Heart right ventricle (tissue), 16 donors: ENCODE data around the gene PXDN. TPM values are rescaled to one million over a fixed set of nuclear protein-coding genes. Genes with fewer than 3 reads are reported as not detected.
A peak's percentile ranks its signal among the peaks of the same experiment; 100 is the strongest.

Source experiments
- ATAC-seq, 8 donors: fragments of 200-7000 bp; cut with Tn5 transposase; one replicate each; pipeline ENCODE4 v1.9.1; 2020; ENCODE audit warnings: mild to moderate bottlenecking in 8 of 8, moderate library complexity in 8 of 8, moderate number of reproducible peaks in 1 of 8
- DNase-seq, 2 donors: peaks; one replicate each; pipeline ENCODE4 v3.0.0-alpha.2; 2020
- H3K27ac ChIP-seq, 10 donors: fragments of 200-600 bp; sonication (generic) in 2 of 10; one replicate each; pipeline versions ENCODE4 v1.5.0 to v1.8.0; 2020 to 2022; ENCODE audit warnings: mild to moderate bottlenecking in 3 of 10
- H3K27me3 ChIP-seq, 7 donors: fragments of 200-600 bp; one replicate each; pipeline ENCODE4 v1.8.0; 2021 to 2022; ENCODE audit warnings: mild to moderate bottlenecking in 2 of 7
- H3K36me3 ChIP-seq, 9 donors: fragments of 200-600 bp; sonication (generic) in 1 of 9; one replicate each; pipeline versions ENCODE4 v1.5.0 to v1.8.0; 2020 to 2022; ENCODE audit warnings: mild to moderate bottlenecking in 2 of 9
- H3K4me1 ChIP-seq, 9 donors: fragments of 200-600 bp; sonication (generic) in 1 of 9; one replicate each; pipeline versions ENCODE4 v1.5.0 to v1.8.0; 2020 to 2022; ENCODE audit warnings: mild to moderate bottlenecking in 4 of 9
- H3K4me3 ChIP-seq, 10 donors: fragments of 200-600 bp; sonication (generic) in 2 of 10; one replicate each; pipeline versions ENCODE4 v1.5.0 to v1.8.0; 2020 to 2022; ENCODE audit warnings: mild to moderate bottlenecking in 7 of 10, moderate library complexity in 2 of 10
- H3K9me3 ChIP-seq, 11 donors: fragments of 200-600 bp in 10 of 11; sonication (generic) in 2 of 11; one replicate each; pipeline versions ENCODE4 v1.5.0 to v1.8.0; 2013 to 2022; ENCODE audit warnings: mild to moderate bottlenecking in 2 of 11, control low read depth in 1 of 11, moderate library complexity in 1 of 11
- WGBS, 2 donors: extraction: QIAGEN DNeasy Blood & Tissue Kit; methylation state at CpG; one replicate each; pipeline ENCODE4 v1.1.7; 2013; ENCODE audit warnings: inconsistent platforms in 1 of 2; 5-methylcytosine and 5-hydroxymethylcytosine counted together
- intact Hi-C, 10 donors: fragments of 100-400 bp; cut with DNase I; formaldehyde crosslinking; loops; one replicate each; pipeline versions ENCODE4 v1.11.1 to v1.14.2; 2022
- polyA plus RNA-seq, 2 donors: library from polyadenylated mRNA; stranded (reverse); fragments of 200-250 nt; gene quantifications; one replicate each; pipeline ENCODE4 v1.2.3, GENCODE V29; 2013
- total RNA-seq, 10 donors: library from RNA; stranded (reverse); fragmentation: NEBNext Ultra II Directional in 3 of 10; extraction: Animal tissue kit (Norgen Biotek cat#: 25700) in 3 of 10; gene quantifications; one replicate each; pipeline versions ENCODE4 v1.2.1 to v1.2.4, GENCODE V29; 2021 to 2023
- TF ChIP-seq, protein P1 (sequence below), 9 donors: fragments of 200-600 bp; sonication (generic) in 2 of 9; IDR thresholded peaks; one replicate each; pipeline versions ENCODE4 v1.5.0 to v1.8.0; 2021 to 2022; ENCODE audit warnings: antibody characterized with exemption in 9 of 9, mild to moderate bottlenecking in 5 of 9, moderate library complexity in 1 of 9
- donor health status: Arrhythmogenic right ventricular cardiomyopathy.
- donor health status: ischemic (EF 13 %, LVEDD 7.1; RV severe dilation, severe dysfunction).
- donor health status: healthy with polysubstance abuse.
- donor health status: DM: no; HTN: yes; CAD: no.
- donor health status: DM: no; HTN: no; CAD: no.
- donor health status: ischemic (EF 25% LVEDD 6.9; RV normal size, moderate dysfunction).
- donor health status: ischemic (EF 25% LVEDD 5.7; RV mildly dilated, moderate dysfunction).
- donor health status: healthy.
- donor health status: DM: yes; HTN: yes; CAD: no.
- donor health status: Ischemic cardiomyopathy.
- donor health status: ischemic (EF 35%, LVEDD 5.7; RV mildly dilated, moderate dysfunction).
- donor health status: nonischemic (EF 11% LVEDD 7.7; RV severe dilation, severe dysfunction).
- donor health status: DM: yes; HTN: yes; CAD: no.
- donor health status: PGD.
- donor health status: ischemic (EF 29% LVEDD 5.4; RV normal size, mild dysfunction).
- donor health status: nonischemic (EF 23%, LVEDD 6.1; RV moderate dilation, normal function).

PXDN gene
- total and polyA plus RNA-seq, 12 donors = 7.8 to 65.0 (median 18.9) TPM

- Histone ChIP-seq H3K36me3 (peaks cover 0 to 98% (median 27%) of the 10 kb centered on the region in 9 donors), H3K27ac (no peak overlapping the region), H3K4me3 (no peak overlapping the region), H3K9me3 (no peaks in the 10 kb centered on the region), H3K4me1 (peaks cover 0 to 17% (median 0%) of the 10 kb centered on the region in 9 donors), H3K27me3 (peaks cover 0 to 5% (median 0%) of the 10 kb centered on the region in 7 donors)
- TF ChIP-seq, protein P1, sequence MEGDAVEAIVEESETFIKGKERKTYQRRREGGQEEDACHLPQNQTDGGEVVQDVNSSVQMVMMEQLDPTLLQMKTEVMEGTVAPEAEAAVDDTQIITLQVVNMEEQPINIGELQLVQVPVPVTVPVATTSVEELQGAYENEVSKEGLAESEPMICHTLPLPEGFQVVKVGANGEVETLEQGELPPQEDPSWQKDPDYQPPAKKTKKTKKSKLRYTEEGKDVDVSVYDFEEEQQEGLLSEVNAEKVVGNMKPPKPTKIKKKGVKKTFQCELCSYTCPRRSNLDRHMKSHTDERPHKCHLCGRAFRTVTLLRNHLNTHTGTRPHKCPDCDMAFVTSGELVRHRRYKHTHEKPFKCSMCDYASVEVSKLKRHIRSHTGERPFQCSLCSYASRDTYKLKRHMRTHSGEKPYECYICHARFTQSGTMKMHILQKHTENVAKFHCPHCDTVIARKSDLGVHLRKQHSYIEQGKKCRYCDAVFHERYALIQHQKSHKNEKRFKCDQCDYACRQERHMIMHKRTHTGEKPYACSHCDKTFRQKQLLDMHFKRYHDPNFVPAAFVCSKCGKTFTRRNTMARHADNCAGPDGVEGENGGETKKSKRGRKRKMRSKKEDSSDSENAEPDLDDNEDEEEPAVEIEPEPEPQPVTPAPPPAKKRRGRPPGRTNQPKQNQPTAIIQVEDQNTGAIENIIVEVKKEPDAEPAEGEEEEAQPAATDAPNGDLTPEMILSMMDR (IDR thresholded peaks at IDR 0.05) = no peak
- ATAC-seq (no peak), DNase-seq (no peak)
- WGBS, 2 donors = 84 to 86% methylated on average over 14 of the region's 14 CpGs
- intact Hi-C loops = no loop called here
Measured at GRCh38 chr2:1678609-1679008, 65.7 kb downstream of the PXDN start.

DNA sequence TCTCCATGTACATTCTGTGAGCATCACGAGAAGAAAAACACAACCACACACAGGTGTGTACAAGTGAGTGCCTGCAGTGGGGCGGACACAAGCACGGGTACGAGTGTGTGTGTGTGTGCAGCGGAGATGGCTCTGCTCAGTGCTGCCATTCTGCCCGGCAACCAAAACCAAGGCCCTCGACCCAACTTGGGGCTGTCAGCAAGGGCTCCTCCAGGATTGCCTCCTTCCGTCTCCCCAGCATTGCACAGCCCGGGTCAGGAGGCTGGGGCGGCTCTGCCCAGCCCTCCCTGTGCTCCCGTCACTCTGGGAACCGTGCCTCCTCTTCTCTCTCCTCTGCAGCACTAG is 66.5 kb downstream of the PXDN start:
- Histone ChIP-seq H3K4me3 (no peak overlapping the region), H3K27me3 (peaks cover 0 to 5% (median 0%) of the 10 kb centered on the region in 7 donors), H3K27ac (no peak overlapping the region), H3K36me3 (peaks cover 0 to 98% (median 29%) of the 10 kb centered on the region in 9 donors), H3K4me1 (peaks cover 0 to 17% (median 0%) of the 10 kb centered on the region in 9 donors), H3K9me3 (no peaks in the 10 kb centered on the region)
- 92 to 94% methylated on average over 12 of the region's 12 CpGs for WGBS, 2 donors
- TF ChIP-seq, protein P1 (IDR thresholded peaks at IDR 0.05) = no peak
- no peak for ATAC-seq
- intact Hi-C loops = no loop called here
- no peak for DNase-seq

DNA sequence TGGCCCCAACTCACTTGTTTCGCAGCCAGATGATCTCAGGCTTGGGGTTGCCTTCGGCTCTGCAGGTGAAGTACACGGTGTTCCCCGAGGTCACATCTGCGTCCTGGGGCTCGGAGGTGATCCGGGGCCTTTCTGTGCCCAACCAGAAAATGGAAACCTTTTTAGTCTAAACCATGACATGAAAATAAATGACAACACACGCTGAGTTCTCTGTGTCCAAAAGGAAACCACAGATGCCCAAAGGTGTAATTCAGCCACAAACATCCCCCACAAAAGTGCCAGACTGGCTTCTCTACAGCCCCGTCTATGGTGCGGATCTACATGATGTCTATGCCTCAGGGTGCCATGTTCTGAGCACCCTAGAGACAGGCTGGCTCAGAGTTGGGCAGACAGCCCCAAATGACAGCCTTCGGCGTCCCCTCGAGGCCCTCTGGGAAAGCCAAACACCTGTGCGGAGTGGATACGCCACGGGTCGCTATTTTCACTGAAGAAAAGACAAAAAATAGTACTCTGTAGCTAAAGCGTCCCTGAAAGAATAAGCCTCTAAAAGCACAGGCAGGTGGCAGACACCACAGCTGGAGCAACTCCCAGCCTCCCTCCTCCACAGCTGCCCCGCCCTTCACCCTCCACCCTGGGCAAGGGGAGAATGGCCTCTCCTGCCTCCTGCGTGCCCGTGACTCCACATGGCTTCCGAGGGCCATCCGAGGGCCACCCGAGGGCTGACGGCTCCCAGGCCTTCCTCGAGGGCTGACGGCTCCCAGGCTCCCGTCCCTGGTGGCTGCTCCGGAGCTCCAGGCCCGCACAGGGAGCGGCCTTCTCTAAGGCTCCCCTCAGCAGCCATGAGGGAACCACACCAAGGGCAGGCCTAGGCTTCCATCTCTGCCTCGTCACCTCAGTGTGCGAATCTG is 67.1 kb downstream of the PXDN start:
- H3K36me3 ChIP-seq = peaks cover 0 to 99% (median 29%) of the 10 kb centered on the region in 9 donors
- peaks cover 0 to 16% (median 0%) of the 10 kb centered on the region in 9 donors for H3K4me1 ChIP-seq
- intact Hi-C loops = no loop called here
- no peaks in the 10 kb centered on the region for H3K9me3 ChIP-seq
- H3K27ac ChIP-seq = no peak overlapping the region
- WGBS, 2 donors = 91 to 94% methylated on average over 33 of the region's 33 CpGs
- TF ChIP-seq, protein P1 (IDR thresholded peaks at IDR 0.05) = no peak
- DNase-seq (no peak), ATAC-seq (no peak)
- no peak overlapping the region for H3K4me3 ChIP-seq
- peaks cover 0 to 5% (median 0%) of the 10 kb centered on the region in 7 donors for H3K27me3 ChIP-seq

- Histone ChIP-seq H3K27ac (peak overlapping the region in 1 of 10 donors; percentile 7), H3K4me1 (peaks cover 0 to 8% (median 0%) of the 10 kb centered on the region in 9 donors), H3K27me3 (peaks cover 0 to 5% (median 0%) of the 10 kb centered on the region in 7 donors), H3K4me3 (no peak overlapping the region), H3K36me3 (peaks cover 0 to 99% (median 29%) of the 10 kb centered on the region in 9 donors), H3K9me3 (no peaks in the 10 kb centered on the region)
- TF ChIP-seq, protein P1 (IDR thresholded peaks at IDR 0.05) = no peak
- DNase-seq (no peak), ATAC-seq (no peak)
- intact Hi-C loops = no loop called here
- WGBS, 2 donors = 92 to 94% methylated on average over 26 of the region's 26 CpGs
Measured at GRCh38 chr2:1676091-1676912, 68.0 kb downstream of the PXDN start.
